Activated CD4-positive, alpha-beta T cell treated with anti-CD3 and anti-CD28 coated beads, Interleukin-2, amount 50 U/mL, for 4 hours (primary cell): ENCODE measurements around the gene OCA2.

Experiments
- DNase-seq, 2 experiments: peaks; one replicate each; pipeline ENCODE4 v3.0.0-alpha.2; 2020

Gene OCA2

DNA sequence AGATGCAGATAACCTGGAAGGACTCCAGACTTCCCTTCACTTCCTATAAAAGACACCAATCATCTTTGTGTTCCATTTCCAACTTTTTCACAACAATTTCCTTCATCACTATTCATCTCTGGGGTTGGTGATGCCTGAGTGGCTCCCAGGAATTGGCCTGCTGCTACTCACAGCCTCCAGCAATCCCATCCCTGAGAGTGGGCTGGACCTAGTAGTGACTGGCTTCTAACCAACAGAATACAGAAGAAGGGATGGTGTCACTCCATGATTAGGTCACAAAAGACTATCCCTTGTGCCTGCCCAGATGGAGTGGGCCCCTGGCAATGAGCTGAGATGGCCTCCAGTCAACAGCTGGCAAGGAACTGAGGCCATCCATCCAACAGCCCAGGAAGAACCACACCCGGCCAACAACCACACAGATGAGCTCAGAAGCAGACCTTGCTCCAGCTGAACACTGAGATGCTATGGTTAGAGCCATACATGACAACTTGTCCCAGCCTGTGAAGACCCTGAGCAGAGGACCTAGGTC is 20.9 kb downstream of the OCA2 start:
- DNase-seq: no peak

DNA sequence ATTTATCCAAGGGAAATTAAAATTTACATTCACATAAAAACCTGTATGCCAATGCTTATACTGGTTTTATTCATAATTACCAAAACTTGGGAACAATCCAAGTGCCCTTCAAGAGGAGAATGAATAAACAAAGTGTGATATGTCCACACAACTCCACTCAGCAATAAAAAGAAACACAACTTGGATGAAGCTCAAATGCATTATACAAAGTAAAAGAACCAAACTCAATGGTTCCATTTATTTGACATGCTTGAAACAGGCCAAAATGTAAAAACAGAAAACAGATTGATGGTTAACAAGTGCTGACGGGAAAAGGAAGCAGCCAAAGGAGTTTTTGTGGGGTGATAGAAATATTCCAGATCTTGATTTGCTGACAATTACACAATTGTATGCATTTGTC is 23.5 kb downstream of the OCA2 start:
- DNase-seq: no peak

- DNase-seq: no peak
Measured at GRCh38 chr15:28068930-28069329, 30.2 kb downstream of the OCA2 start.

DNA sequence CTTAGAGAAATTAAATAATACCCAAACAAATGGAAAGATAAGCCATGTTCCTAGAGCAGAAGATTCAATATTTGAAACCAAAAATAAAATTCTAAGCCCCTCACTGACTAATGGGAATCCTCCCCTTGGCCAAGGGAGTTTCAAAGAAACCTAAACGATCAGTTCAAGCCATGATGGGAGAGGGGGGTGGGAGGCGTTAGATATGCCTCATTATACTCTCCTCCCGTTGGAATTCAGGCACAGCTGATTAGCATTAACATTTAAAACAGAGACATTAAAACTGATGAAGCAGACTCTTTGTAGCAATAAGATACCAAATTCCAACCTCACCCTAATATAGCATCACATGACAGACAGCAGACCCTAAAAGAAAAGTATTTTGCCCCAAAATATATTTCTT is 32.9 kb downstream of the OCA2 start:
- DNase-seq: no peak

DNA sequence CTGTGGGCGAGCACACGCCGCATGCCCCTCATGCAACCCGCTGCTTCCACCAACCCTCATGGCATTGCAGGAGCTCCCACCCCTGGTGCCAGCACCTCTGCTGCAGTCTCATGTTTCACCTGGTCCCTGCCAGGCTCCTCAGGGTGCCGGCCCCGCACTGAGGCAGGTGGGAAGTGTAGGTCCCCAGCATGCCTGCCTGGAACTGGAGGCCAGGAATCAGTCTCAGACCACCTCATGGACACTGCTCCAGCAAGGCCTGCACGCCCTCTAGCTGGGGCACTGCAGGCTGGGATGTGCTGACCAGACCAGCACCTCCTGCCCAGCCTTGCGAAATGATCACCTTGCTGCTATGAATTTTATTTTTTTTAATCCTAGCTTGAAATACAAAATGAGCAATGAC is 39.1 kb downstream of the OCA2 start:
- no peak for DNase-seq

DNA sequence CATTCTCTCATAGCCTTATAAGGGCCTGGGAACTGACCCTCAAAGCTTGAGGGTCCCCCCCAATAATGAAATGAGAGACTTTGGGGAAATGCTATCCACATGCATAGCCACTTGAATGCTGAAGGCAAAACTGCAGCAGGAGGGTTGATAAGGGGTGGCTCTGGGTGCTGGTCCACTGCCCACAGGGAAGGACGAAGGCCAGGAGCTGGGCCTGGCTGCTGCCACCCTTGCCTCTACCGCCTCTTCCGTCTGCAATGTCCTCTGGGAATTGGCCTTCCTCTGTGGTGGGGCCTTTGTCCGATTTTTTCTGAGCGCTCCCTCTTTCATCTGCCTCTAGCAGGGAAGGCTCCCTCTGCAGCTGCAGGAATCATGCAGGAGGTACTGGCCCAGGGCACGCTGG is 41.0 kb downstream of the OCA2 start:
- no peak for DNase-seq

DNA sequence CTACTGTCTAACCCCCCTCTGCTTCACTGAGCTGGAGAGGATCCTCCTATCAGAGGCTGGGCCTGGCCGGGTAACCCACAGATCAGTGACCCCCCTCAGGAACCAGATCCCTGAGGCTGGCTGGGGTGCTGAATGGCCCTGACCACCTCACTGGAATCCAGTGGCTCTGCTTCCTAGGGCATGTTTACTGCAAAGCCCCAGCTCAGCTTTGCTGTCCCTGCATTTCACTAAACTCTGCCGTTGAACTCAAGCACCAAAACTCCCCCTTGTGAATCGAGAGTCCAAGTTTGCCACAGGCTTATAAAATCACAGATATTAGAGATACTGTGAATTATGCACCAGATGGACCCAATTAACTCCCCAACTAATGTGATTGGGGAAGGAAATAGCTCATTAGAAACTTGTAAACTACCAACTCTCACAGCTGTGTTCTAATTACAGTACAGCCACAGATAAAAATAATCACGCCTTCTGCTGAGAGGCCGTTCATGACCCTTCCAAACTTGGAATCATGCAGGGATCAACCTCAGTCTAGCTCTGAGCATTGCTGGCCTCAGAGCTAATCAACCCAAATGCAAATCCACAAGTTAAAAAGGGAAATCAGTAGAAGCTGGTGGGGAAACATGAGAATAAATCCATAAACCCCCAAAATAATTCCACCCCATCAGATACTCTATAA is 47.0 kb downstream of the OCA2 start:
- no peak for DNase-seq

DNA sequence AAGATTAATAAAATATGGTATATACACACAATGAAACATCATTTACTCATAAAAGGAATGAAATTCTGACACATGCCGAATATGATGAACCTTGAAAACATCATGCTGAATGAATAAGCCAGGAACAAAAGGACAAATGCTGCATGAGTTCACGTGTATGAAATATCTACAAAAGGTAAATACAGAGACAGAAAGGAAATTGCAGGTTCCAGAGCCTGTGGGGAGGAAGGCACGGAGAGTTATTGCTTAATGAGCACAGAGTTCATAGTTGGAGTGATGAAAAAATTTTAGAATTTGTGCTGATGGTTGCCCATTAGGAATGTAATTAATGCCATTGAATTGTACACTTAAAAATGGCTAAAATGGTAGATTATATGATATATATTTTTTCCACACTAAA is 49.5 kb downstream of the OCA2 start:
- DNase-seq: no peak

GRCh38 chr15:28047277-28047676 is 51.8 kb downstream of the OCA2 start:
- DNase-seq: no peak

DNA sequence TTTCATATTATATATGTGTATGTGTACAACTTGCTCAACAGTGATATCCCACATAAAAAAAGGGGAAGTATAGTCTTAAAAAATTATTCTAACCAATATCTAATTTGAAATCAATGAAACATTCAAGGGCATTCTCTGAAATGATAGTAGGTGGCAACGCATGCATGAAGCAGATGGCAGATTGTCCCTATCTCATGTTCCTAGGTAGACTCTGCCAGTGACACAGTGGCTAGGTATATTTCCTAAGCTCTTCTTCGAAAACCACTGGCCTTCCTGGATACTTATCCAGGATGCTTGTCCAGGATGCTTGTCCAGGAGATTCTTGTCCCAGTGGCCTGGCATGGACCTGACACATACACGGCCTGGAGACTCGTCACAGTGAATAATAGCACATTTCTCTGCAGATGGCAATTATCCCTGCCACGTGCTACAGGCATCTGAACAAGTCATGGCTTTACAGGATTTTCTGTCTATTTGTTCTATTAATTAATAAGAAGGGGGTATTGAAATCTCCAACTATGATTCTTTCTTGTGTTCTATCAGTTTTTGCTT is 54.9 kb downstream of the OCA2 start:
- DNase-seq: no peak

- DNase-seq: no peak
Measured at GRCh38 chr15:28043691-28044091, 55.4 kb downstream of the OCA2 start.

GRCh38 chr15:28037969-28038590 is 61.0 kb downstream of the OCA2 start:
- DNase-seq: no peak

DNA sequence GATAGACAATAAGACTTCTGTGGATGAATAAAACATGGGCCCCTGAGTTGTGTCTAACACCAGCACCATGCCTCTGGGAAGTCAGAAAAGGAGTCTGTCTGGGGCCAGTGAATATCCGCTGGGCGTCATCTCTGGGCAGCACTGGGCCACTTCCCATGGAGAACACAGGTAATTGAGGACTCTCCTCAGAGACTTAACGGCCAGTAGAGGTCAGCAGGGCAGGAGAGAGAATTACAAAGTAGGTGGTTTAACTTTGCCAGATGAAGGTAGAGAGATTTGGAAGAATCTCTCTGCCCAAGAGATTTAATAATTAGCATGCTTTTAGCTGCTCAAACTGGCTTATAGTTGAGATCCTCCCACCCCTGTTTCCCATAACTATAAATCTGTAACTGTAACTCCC is 65.7 kb downstream of the OCA2 start:
- DNase-seq: no peak

DNA sequence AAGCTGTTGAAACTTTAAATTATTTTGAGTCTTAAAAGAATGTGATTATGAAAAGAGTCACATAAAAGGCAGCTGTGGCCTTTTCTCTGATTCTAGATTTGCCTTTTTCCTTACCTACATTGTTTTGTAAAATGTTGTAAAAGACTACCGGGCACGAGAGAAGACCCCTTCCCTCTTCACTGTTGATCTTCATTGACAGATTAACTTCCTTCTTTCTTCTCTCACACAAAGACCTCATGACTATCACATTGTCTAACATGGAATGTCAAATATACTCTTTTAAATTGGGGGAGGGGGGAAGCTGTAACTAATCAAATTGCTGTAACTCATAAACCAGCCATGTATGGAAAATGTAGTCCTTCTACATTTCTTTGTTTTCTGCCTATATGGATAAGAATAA is 68.3 kb downstream of the OCA2 start:
- no peak for DNase-seq

GRCh38 chr15:28027714-28028076 is 71.4 kb downstream of the OCA2 start:
- DNase-seq: no peak

GRCh38 chr15:28026764-28027713 is 72.1 kb downstream of the OCA2 start:
- no peak for DNase-seq

DNA sequence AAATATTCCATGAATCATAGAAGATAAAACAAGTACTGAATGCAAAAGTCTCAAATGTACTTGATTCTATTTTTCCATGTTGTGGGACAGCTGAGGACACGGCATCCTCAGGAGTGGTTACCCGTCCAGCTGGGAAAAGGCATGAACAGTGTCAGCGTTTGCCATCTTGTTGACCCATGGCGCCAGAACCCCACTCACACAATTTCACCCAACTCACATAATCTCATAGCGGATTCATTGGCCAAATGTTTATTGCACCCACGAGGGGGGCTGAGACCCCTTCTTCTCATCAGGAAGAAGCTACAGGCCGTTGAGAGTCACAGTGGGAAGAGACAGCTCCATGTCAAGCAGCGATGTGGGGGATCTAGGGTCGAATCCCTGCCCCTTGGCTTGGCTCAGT is 72.9 kb downstream of the OCA2 start:
- no peak for DNase-seq

- DNase-seq: no peak
Measured at GRCh38 chr15:28025413-28025812, 73.7 kb downstream of the OCA2 start.

DNA sequence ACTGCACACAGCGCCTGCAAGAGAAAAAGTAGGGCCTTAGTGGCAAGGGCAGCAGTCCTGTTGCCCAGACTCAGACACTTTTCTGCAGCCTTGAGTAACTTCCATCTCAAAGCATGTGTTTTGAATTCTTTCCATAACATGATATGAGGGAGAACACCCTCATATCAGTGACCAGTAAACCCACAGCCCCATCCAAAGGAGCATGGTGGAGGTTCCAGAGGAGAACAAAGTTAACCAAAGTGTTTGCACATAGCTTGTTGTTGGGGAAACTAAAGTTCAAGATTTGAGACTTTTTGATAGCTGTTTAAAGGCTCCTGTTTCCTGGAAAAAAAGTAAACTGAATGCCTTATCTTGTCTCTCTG is 74.2 kb downstream of the OCA2 start:
- DNase-seq: no peak

DNA sequence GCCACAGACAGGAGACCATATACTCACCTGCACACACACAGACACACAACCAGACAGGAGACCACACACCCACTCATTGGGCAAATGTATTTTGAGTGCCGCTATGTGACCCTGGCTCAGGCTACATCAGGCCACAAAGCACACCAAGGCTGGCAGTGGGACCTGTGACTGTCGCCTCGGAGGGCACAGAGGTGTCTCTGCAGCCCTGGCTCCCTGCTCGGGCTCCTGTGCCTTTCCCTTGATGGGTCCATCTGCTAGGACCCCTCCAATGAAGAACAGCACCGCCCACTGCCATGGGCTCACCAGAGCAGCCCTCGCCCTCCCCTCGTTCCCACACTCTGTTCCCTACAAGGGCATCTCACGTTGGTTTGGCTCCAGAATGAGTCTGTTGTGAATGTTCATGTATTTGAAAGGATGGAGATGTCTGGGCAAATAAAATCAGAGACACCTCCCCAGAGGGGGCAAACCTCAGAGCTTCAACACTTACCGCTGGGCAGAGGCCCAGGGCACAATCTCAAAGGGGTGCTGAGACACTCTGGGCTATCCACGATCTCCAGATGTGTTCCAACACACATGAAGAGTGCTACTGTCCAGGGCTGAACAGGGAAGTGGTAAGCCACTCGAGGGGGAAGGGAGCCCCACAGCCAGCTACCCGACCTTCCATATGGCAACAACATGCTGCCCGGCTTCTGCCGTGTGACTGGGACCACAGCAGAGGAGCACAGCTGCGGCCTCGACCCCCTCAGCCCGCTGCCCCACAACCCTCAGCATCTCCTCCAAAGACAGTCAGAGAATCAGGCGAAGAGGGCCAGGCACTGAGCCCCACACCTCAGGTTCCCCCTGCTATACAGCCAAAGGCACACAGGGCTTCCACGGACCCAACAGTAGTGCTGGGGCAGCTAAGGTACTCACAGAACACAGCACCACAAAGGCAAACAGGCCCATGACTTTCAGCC is 74.9 kb downstream of the OCA2 start:
- DNase-seq: no peak

DNA sequence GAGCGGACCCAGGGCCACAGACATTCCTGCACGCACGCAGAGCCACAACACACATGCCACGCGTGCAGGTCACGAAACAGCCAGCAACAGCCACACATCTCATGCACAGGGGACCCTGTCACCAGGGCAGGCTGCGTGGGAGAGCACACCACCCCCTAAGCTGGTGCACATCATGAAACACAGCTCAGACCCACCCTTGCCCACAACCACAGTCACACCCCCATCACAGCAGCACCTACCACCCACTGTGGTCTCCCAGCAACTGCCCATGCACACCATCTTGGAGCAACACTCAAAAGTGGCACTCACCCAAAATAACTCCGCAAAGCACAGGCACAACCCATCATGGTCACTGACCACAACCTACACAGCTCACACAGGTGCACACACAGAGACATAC is 75.7 kb downstream of the OCA2 start:
- DNase-seq: no peak

- no peak for DNase-seq
Measured at GRCh38 chr15:28022961-28023360, 76.2 kb downstream of the OCA2 start.
